CD4-positive, CD25-positive, alpha-beta regulatory T cell (primary cell): ENCODE results near the gene RANBP17. TPM values are rescaled to one million over a fixed set of nuclear protein-coding genes. Genes with fewer than 3 reads are reported as not detected.
A peak's percentile ranks its signal among the peaks of the same experiment; 100 is the strongest.

Source experiments
- ATAC-seq, 2 donors: fragments of 150-1000 bp; cut with Tn5 transposase; one replicate each; pipeline ENCODE4 v1.10.0; 2021; ENCODE audit warnings: low read depth in 2 of 2, moderate number of reproducible peaks in 2 of 2, moderate library complexity in 1 of 2
- DNase-seq, 3 donors: peaks; one replicate each; pipeline versions ENCODE4 v3.0.0 to v3.0.0-alpha.2; 2012 to 2022; ENCODE audit warnings: mixed read lengths in 1 of 3
- H3K27ac ChIP-seq: one replicate; pipeline ENCODE4 v1.7.0; 2013; ENCODE audit warnings: mild to moderate bottlenecking, low read length; ENCODE audit not compliant: insufficient read depth, poor library complexity, severe bottlenecking
- H3K27me3 ChIP-seq: one replicate; pipeline ENCODE4 v1.7.0; 2013; ENCODE audit warnings: low read length; ENCODE audit not compliant: control insufficient read depth, insufficient read depth
- H3K36me3 ChIP-seq: one replicate; pipeline ENCODE4 v1.7.0; 2013; ENCODE audit warnings: mild to moderate bottlenecking, low read length, moderate library complexity; ENCODE audit not compliant: control insufficient read depth, insufficient read depth
- H3K4me1 ChIP-seq: 2 replicates; pipeline ENCODE4 v1.7.0; 2013; ENCODE audit warnings: mild to moderate bottlenecking, low read length; ENCODE audit not compliant: insufficient read depth, control insufficient read depth, poor library complexity, severe bottlenecking
- H3K4me3 ChIP-seq: one replicate; pipeline ENCODE4 v1.7.0; 2013; ENCODE audit warnings: low read depth, mild to moderate bottlenecking, low read length, moderate library complexity
- H3K9me3 ChIP-seq, 2 experiments: 1 replicate in 1 of 2; 2 replicates in 1 of 2; pipeline ENCODE4 v1.7.0; 2013; ENCODE audit warnings: low read length in 2 of 2, mild to moderate bottlenecking in 1 of 2, moderate library complexity in 1 of 2; ENCODE audit not compliant: control insufficient read depth in 2 of 2
- H3K27ac Mint-ChIP-seq, 3 donors: one replicate each; pipeline ENCODE4 v1.8.0; 2020 to 2022; ENCODE audit warnings: mild to moderate bottlenecking in 3 of 3, mixed read lengths in 3 of 3, moderate library complexity in 2 of 3
- H3K27me3 Mint-ChIP-seq: one replicate; pipeline ENCODE4 v1.8.0; 2022; ENCODE audit warnings: mild to moderate bottlenecking, mixed read lengths
- H3K36me3 Mint-ChIP-seq: one replicate; pipeline ENCODE4 v1.8.0; 2020; ENCODE audit warnings: mixed read lengths
- H3K4me1 Mint-ChIP-seq, 4 donors: one replicate each; pipeline ENCODE4 v1.8.0; 2020 to 2022; ENCODE audit warnings: mixed read lengths in 4 of 4, mild to moderate bottlenecking in 1 of 4
- H3K4me3 Mint-ChIP-seq, 4 donors: one replicate each; pipeline ENCODE4 v1.8.0; 2020 to 2022; ENCODE audit warnings: mild to moderate bottlenecking in 4 of 4, mixed read lengths in 4 of 4, moderate library complexity in 3 of 4
- H3K9me3 Mint-ChIP-seq, 7 donors: one replicate each; pipeline ENCODE4 v1.8.0; 2020 to 2022; ENCODE audit warnings: mixed read lengths in 7 of 7, mild to moderate bottlenecking in 3 of 7, moderate library complexity in 2 of 7
- polyA plus RNA-seq, 4 donors: library from polyadenylated mRNA; unstranded; fragments of 300-500 nt; fragmentation: Illumina TruSeq; gene quantifications; one replicate each; pipeline ENCODE4 v1.2.3, GENCODE V29; 2021
- total RNA-seq: library from RNA; stranded (reverse); gene quantifications from one replicate; pipeline ENCODE4 v1.2.3, GENCODE V29; 2022

The RANBP17 gene
- total and polyA plus RNA-seq, 5 donors from 2014 or later, result not detected

DNA sequence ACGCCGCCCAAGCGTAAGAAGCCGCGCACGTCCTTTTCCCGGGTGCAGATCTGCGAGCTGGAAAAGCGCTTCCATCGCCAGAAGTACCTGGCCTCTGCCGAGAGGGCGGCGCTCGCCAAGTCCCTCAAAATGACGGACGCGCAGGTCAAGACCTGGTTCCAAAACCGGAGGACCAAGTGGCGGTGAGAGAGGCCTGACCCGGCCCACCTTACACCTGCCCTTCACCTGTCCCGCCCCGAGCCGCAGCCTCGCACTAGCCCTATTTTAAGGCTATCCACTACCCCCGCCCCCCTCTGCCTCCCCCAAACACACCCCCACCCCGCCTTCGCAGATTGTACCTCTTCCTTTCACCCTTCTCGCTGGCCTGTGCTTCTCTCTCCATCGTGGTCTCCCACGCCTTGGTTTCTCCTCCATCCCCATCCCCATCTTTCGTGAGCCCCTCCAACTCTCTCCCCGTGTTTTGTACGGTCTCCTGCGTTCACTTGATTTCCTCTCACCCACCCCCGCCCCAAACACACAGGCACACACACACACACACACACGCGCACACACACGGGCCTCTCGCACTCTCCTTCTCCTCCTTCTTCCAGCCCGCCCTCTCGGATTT is 448.5 kb downstream of the RANBP17 start:
- Mint-ChIP-seq H3K27me3 (peaks cover 64% of the 10 kb centered on the region), H3K4me1 (peaks cover 0 to 25% (median 5%) of the 10 kb centered on the region in 4 donors), H3K36me3 (no peaks in the 10 kb centered on the region), H3K27ac (no peak overlapping the region), H3K9me3 (peaks cover 0 to 6% (median 0%) of the 10 kb centered on the region in 7 donors), H3K4me3 (no peak overlapping the region)
- H3K4me1 ChIP-seq, result peaks cover 17% of the 10 kb centered on the region
- H3K36me3 ChIP-seq, result no peaks in the 10 kb centered on the region
- H3K9me3 ChIP-seq, result no peaks in the 10 kb centered on the region
- no peak overlapping the region for H3K4me3 ChIP-seq
- no peak overlapping the region for H3K27ac ChIP-seq
- DNase-seq (peak in 1 of 3 donors; percentile 32), ATAC-seq (no peak)
- H3K27me3 ChIP-seq, result peaks cover 7% of the 10 kb centered on the region

- no peak for ATAC-seq
Measured at GRCh38 chr5:171310819-171311321, 449.1 kb downstream of the RANBP17 start.

DNA sequence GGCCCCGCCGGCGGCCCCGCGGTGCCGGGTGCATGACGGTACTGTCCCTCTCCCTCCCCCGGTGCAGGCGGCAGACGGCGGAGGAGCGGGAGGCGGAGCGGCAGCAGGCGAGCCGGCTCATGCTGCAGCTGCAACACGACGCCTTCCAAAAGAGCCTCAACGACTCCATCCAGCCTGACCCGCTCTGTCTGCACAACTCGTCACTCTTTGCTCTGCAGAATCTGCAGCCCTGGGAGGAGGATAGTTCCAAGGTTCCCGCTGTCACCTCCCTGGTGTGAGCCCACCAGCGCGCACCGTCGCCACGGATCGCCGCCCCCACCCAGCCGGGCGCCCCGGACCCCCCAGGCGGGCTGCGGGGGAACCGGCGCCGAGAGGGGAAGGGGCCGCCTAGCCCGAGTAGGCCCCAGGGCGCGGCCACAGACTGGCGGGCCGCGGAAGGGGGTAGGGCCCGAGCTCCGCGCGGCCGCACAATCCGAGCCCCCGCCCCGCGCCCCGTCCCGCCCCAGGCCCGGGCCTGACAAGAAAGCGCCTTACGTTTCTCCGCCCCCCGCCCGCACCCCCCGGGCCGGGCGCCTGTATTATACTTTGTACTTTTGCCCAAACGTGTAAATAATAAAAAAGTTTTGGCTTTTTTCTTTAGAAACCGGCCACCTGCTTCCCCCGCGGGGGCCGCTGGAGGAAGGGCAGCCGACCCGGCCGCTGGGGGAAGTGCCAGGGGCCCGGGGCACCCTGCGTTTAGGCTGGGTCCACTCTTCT is 449.7 kb downstream of the RANBP17 start:
- Mint-ChIP-seq H3K36me3 (no peaks in the 10 kb centered on the region), H3K9me3 (peaks cover 0 to 6% (median 0%) of the 10 kb centered on the region in 7 donors), H3K27ac (no peak overlapping the region), H3K4me1 (peaks cover 0 to 29% (median 5%) of the 10 kb centered on the region in 4 donors), H3K27me3 (peaks cover 65% of the 10 kb centered on the region), H3K4me3 (no peak overlapping the region)
- no peaks in the 10 kb centered on the region for H3K9me3 ChIP-seq
- H3K36me3 ChIP-seq, result no peaks in the 10 kb centered on the region
- peaks cover 21% of the 10 kb centered on the region for H3K4me1 ChIP-seq
- ATAC-seq, result no peak
- H3K27ac ChIP-seq, result no peak overlapping the region
- peaks cover 4% of the 10 kb centered on the region for H3K27me3 ChIP-seq
- no peak overlapping the region for H3K4me3 ChIP-seq
- peak in 1 of 3 donors; percentile 16 for DNase-seq

More at GRCh38 chr5:171310819-171311321, 449.1 kb downstream of the RANBP17 start:
- Mint-ChIP-seq H3K4me1 (peaks cover 0 to 26% (median 5%) of the 10 kb centered on the region in 4 donors), H3K27ac (no peak overlapping the region), H3K36me3 (no peaks in the 10 kb centered on the region), H3K4me3 (no peak overlapping the region), H3K27me3 (peaks cover 65% of the 10 kb centered on the region), H3K9me3 (peaks cover 0 to 4% (median 0%) of the 10 kb centered on the region in 7 donors)
- Histone ChIP-seq H3K4me1 (peaks cover 17% of the 10 kb centered on the region), H3K27me3 (peaks cover 7% of the 10 kb centered on the region), H3K27ac (no peak overlapping the region), H3K4me3 (no peak overlapping the region), H3K36me3 (no peaks in the 10 kb centered on the region), H3K9me3 (no peaks in the 10 kb centered on the region)
- no peak for DNase-seq

DNA sequence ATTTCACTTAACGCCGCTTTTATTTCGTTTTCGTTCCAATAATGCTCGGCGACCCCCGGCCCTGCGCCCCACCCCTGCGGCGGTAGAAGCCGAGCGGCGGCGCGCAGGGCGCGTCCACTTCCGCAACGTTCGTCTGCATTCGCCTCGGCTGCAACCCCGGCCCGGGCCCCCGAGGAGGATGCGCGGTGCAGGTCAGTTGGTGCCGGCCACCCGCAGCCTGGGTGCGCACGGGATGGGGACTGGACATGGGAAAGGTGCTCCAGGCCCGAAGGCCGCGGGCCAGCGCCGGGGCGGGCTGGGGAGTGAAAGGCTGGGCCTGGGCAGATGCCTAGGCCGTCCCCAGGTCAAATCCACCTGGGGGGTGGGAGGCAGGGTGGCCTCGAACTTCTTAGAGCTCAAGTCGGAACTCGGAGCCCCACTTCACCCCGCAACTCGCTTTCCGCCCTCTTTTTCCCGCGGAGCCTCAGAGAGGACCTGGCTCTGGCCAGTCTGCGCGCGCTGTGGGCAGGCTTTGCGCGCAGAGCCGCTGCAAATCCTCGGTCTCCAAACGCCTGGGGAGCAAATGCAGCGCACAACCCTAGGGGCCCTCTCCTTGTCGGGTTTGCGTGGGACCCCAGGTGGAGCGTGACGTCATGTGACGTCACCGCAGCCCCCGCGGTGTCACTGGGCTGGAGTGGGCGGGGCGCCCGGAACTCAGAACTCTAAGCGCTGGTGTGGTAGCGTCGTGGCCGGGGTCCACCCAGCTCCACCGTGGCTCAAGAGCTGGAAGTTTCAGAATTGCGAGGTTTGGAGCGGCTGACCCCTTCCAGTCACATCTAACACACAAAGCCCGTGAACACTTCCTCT is 450.5 kb downstream of the RANBP17 start:
- ATAC-seq, result no peak

GRCh38 chr5:171313481-171314206 is 451.8 kb downstream of the RANBP17 start:
- H3K4me3 ChIP-seq, result no peak overlapping the region
- Mint-ChIP-seq H3K27ac (no peak overlapping the region), H3K4me3 (peak overlapping the region in 2 of 4 donors; percentile 44 to 53), H3K9me3 (peaks cover 0 to 6% (median 0%) of the 10 kb centered on the region in 7 donors), H3K27me3 (peaks cover 69% of the 10 kb centered on the region), H3K36me3 (no peaks in the 10 kb centered on the region), H3K4me1 (peaks cover 0 to 24% (median 5%) of the 10 kb centered on the region in 4 donors)
- H3K36me3 ChIP-seq, result no peaks in the 10 kb centered on the region
- ATAC-seq (no peak), DNase-seq (no peak)
- H3K9me3 ChIP-seq, result no peaks in the 10 kb centered on the region
- no peak overlapping the region for H3K27ac ChIP-seq
- H3K27me3 ChIP-seq, result peaks cover 11% of the 10 kb centered on the region
- peaks cover 21% of the 10 kb centered on the region for H3K4me1 ChIP-seq

More for the DNA sequence above, 450.5 kb downstream of the RANBP17 start:
- Histone ChIP-seq H3K4me3 (no peak overlapping the region), H3K4me1 (peaks cover 21% of the 10 kb centered on the region), H3K9me3 (no peaks in the 10 kb centered on the region), H3K27ac (no peak overlapping the region), H3K36me3 (no peaks in the 10 kb centered on the region), H3K27me3 (peaks cover 9% of the 10 kb centered on the region)
- H3K4me1 Mint-ChIP-seq, result peaks cover 0 to 29% (median 5%) of the 10 kb centered on the region in 4 donors
- peak overlapping the region in 2 of 4 donors; percentile 44 to 71 for H3K4me3 Mint-ChIP-seq
- H3K27me3 Mint-ChIP-seq, result peaks cover 67% of the 10 kb centered on the region
- H3K36me3 Mint-ChIP-seq, result no peaks in the 10 kb centered on the region
- DNase-seq, result no peak
- H3K9me3 Mint-ChIP-seq, result peaks cover 0 to 6% (median 0%) of the 10 kb centered on the region in 7 donors
- peak overlapping the region in 1 of 3 donors; percentile 0 for H3K27ac Mint-ChIP-seq

- Mint-ChIP-seq H3K27me3 (peaks cover 77% of the 10 kb centered on the region), H3K27ac (peak overlapping the region in 1 of 3 donors; percentile 43), H3K4me3 (no peak overlapping the region), H3K36me3 (no peaks in the 10 kb centered on the region), H3K4me1 (peaks cover 0 to 24% (median 5%) of the 10 kb centered on the region in 4 donors), H3K9me3 (peaks cover 0 to 6% (median 0%) of the 10 kb centered on the region in 7 donors)
- Histone ChIP-seq H3K9me3 (no peaks in the 10 kb centered on the region), H3K27me3 (peaks cover 12% of the 10 kb centered on the region), H3K36me3 (no peaks in the 10 kb centered on the region), H3K4me1 (peaks cover 18% of the 10 kb centered on the region), H3K4me3 (no peak overlapping the region), H3K27ac (no peak overlapping the region)
- DNase-seq (no peak), ATAC-seq (no peak)
Measured at GRCh38 chr5:171314728-171315385, 453.0 kb downstream of the RANBP17 start.
